Measurements from ENCODE around the gene ZNF593OS. TPM values are rescaled to one million over a fixed set of nuclear protein-coding genes. Genes with fewer than 3 reads are reported as not detected.
A peak's percentile ranks its signal among the peaks of the same experiment; 100 is the strongest.

The ZNF593OS gene
- total and polyA plus RNA-seq, 2 donors (not counting 1 experiment from before 2014, with no cell fraction given) = 0.09 TPM; not detected in 1

DNA sequence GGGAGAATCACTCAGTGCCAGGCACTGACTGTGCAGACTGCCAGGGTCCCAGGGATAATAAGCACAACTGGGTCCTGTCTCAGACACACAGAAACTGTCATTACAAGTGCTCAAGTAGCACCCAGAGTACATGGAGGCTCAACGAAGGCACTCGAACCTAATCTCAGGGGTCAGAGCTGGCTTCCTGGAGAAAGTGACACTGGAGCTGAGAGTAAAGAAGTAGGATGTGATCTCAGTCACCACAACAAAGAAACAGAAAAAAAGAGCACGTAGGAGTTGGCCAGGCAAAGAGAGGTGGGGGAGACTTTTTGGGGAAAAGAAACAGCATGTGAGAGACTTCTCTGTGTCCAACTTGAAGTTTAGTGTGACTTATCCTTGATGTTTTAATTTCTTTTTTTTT, 20.1 kb upstream of the ZNF593OS start:
- ChIA-PET CTCF (interaction anchor here (1.0 to 1.1 kb wide), 2 partner anchors 18 to 89 kb away, joined by 3 read pairs; no protein-coding TSS in a partner anchor), POLR2A (interaction anchor here (0.7 kb wide), 1 partner anchor 127 kb away, joined by 4 read pairs; no protein-coding TSS in a partner anchor)
- no peak for DNase-seq
- intact Hi-C loops (cut with micrococcal nuclease) = no loop called here
- Histone ChIP-seq H3K4me2 (replicated peaks; ENCODE audit: low read depth, low read length, poor library complexity, severe bottlenecking) (no peak overlapping the region), H3K27ac (ENCODE audit: low read length in 2 of 2) (no peak overlapping the region), H3K36me3 (replicated peaks in 1 of 2; ENCODE audit: control extremely low read depth in 1 of 2, control insufficient read depth in 1 of 2, extremely low read depth in 1 of 2, insufficient read depth in 2 of 2, low read length in 1 of 2) (no peaks in the 10 kb centered on the region), H3K9me3 (ENCODE audit: control extremely low read depth in 1 of 3, control insufficient read depth in 2 of 3, insufficient read depth in 1 of 3, low read length in 2 of 3) (no peaks in the 10 kb centered on the region), H3K27me3 (replicated peaks in 1 of 4; ENCODE audit: control extremely low read depth in 1 of 4, control insufficient read depth in 3 of 4, insufficient read depth in 4 of 4, low read length in 3 of 4) (peaks cover 0 to 2% (median 0%) of the 10 kb centered on the region in 4 experiments), H3K79me2 (ENCODE audit: control insufficient read depth, insufficient read depth, low read length) (no peaks in the 10 kb centered on the region), H3K4me1 (ENCODE audit: control insufficient read depth in 2 of 2, insufficient read depth in 2 of 2, low read length in 2 of 2) (no peaks in the 10 kb centered on the region), H4K20me1 (ENCODE audit: control insufficient read depth, insufficient read depth, low read length, poor library complexity, severe bottlenecking) (no peaks in the 10 kb centered on the region), H2AFZ (ENCODE audit: insufficient read depth, low read depth, low read length, poor library complexity, severe bottlenecking) (no peak overlapping the region), H3K4me3 (ENCODE audit: control extremely low read depth in 1 of 5, extremely low read depth in 1 of 5, insufficient read depth in 1 of 5, low read depth in 2 of 5, low read length in 4 of 5) (no peak overlapping the region), H3K9ac (ENCODE audit: low read length) (no peak overlapping the region)
- no peaks in the 10 kb centered on the region for H3K9me3 Mint-ChIP-seq (ENCODE audit: insufficient read depth)
- no peak for TF ChIP-seq EZH2 (IDR thresholded peaks at IDR 0.05; ENCODE audit: borderline replicate concordance, insufficient read depth, low read depth, low read length, poor library complexity, severe bottlenecking)
- TF ChIP-seq, protein P1, sequence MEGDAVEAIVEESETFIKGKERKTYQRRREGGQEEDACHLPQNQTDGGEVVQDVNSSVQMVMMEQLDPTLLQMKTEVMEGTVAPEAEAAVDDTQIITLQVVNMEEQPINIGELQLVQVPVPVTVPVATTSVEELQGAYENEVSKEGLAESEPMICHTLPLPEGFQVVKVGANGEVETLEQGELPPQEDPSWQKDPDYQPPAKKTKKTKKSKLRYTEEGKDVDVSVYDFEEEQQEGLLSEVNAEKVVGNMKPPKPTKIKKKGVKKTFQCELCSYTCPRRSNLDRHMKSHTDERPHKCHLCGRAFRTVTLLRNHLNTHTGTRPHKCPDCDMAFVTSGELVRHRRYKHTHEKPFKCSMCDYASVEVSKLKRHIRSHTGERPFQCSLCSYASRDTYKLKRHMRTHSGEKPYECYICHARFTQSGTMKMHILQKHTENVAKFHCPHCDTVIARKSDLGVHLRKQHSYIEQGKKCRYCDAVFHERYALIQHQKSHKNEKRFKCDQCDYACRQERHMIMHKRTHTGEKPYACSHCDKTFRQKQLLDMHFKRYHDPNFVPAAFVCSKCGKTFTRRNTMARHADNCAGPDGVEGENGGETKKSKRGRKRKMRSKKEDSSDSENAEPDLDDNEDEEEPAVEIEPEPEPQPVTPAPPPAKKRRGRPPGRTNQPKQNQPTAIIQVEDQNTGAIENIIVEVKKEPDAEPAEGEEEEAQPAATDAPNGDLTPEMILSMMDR (IDR thresholded peaks at IDR 0.05) = no peak
- H3K4me3 Mint-ChIP-seq = no peak overlapping the region
- no peak for ATAC-seq (ENCODE audit: low read depth)
- WGBS (ENCODE audit: insufficient coverage) = no CpG with 5 or more reads among the region's 3 CpGs
- H3K27ac Mint-ChIP-seq = no peak overlapping the region
- H3K4me1 Mint-ChIP-seq = no peaks in the 10 kb centered on the region
- peaks cover 6% of the 10 kb centered on the region for H3K27me3 Mint-ChIP-seq

DNA sequence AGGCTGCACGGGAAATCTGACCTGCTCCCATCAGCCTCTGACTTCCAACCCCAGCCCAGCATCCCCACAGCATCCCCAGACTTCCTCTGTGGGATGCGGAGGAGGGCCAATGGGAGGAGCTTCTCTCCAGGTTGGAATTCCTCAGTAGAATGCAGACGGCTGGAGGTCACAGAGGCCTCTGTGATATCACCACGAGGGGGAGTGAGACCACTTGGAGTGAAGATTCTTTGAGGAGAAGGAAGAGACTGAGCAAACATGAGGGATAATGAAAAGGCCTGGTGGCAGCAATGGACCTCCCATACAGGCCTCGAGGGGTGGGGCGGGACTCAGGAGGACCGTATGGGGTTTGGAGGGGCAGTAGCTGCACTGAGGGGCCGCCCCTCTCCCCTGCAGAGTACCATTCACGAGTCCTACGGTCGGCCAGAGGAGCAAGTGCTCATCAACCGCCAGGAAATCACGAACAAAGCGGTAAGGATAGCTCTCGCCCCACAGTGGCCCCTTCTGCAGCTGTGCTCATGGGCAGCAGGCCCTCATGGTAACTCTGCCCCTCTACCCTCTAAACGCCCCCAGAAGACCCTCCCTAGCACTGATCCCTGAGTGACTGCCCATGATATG, 18.8 kb upstream of the ZNF593OS start, which contains the start of gene CATSPER4:
TSS of gene CATSPER4 (plus strand) at position 230 of the 615 bp plus-strand sequence. CDS start at position 256, 26 bp downstream.
- H3K27ac Mint-ChIP-seq = no peak within 1 kb of the TSS
- CTCF ChIA-PET = interaction anchor here (0.6 to 1.0 kb wide), 2 partner anchors 121 to 174 kb away, joined by 3 read pairs; no protein-coding TSS in a partner anchor

More for the DNA sequence above, 18.8 kb upstream of the ZNF593OS start, which contains the start of gene CATSPER4:
- Mint-ChIP-seq H3K9me3 (ENCODE audit: insufficient read depth) (no peaks in the 10 kb centered on the region), H3K4me1 (no peaks in the 10 kb centered on the region), H3K4me3 (no peak within 1 kb of the TSS), H3K27me3 (no peaks in the 10 kb centered on the region)
- Histone ChIP-seq H3K27me3 (replicated peaks in 1 of 4; ENCODE audit: control extremely low read depth in 1 of 4, control insufficient read depth in 3 of 4, insufficient read depth in 4 of 4, low read length in 3 of 4) (peaks cover 0 to 2% (median 0%) of the 10 kb centered on the region in 4 experiments), H4K20me1 (ENCODE audit: control insufficient read depth, insufficient read depth, low read length, poor library complexity, severe bottlenecking) (no peaks in the 10 kb centered on the region), H3K9ac (ENCODE audit: low read length) (no peak within 1 kb of the TSS), H3K4me3 (ENCODE audit: control extremely low read depth in 1 of 5, extremely low read depth in 1 of 5, insufficient read depth in 1 of 5, low read depth in 2 of 5, low read length in 4 of 5) (no peak within 1 kb of the TSS), H3K9me3 (ENCODE audit: control extremely low read depth in 1 of 3, control insufficient read depth in 2 of 3, insufficient read depth in 1 of 3, low read length in 2 of 3) (no peaks in the 10 kb centered on the region), H3K36me3 (replicated peaks in 1 of 2; ENCODE audit: control extremely low read depth in 1 of 2, control insufficient read depth in 1 of 2, extremely low read depth in 1 of 2, insufficient read depth in 2 of 2, low read length in 1 of 2) (no peaks in the 10 kb centered on the region), H3K79me2 (ENCODE audit: control insufficient read depth, insufficient read depth, low read length) (no peaks in the 10 kb centered on the region), H3K4me2 (replicated peaks; ENCODE audit: low read depth, low read length, poor library complexity, severe bottlenecking) (no peak within 1 kb of the TSS), H2AFZ (ENCODE audit: insufficient read depth, low read depth, low read length, poor library complexity, severe bottlenecking) (no peak within 1 kb of the TSS), H3K27ac (ENCODE audit: low read length in 2 of 2) (no peak within 1 kb of the TSS), H3K4me1 (ENCODE audit: control insufficient read depth in 2 of 2, insufficient read depth in 2 of 2, low read length in 2 of 2) (no peaks in the 10 kb centered on the region)
- no peak for ATAC-seq (ENCODE audit: low read depth)
- no peak for TF ChIP-seq EZH2 (IDR thresholded peaks at IDR 0.05; ENCODE audit: borderline replicate concordance, insufficient read depth, low read depth, low read length, poor library complexity, severe bottlenecking)
- TF ChIP-seq, protein P1 (IDR thresholded peaks at IDR 0.05) = no peak
- intact Hi-C loops (cut with micrococcal nuclease) = no loop called here
- DNase-seq = peak; percentile 27
- 69% methylated on average over 14 of the region's 16 CpGs for WGBS (ENCODE audit: insufficient coverage)
- POLR2A ChIA-PET = no interaction called here
